Stomach (tissue), 4 donors: ENCODE data around the gene FAM227B.

ENCODE experiments used
- CTCF ChIP-seq, 7 experiments: fragments of 450-650 bp in 4 of 7; fragments of 200-600 bp in 3 of 7; sonication (generic) in 3 of 7; IDR thresholded peaks; one replicate each; pipeline ENCODE4 v1.5.1; 2016 to 2019; ENCODE audit warnings: antibody characterized with exemption in 7 of 7, control low read depth in 2 of 7, mild to moderate bottlenecking in 1 of 7
- EP300 ChIP-seq: sonication (generic); formaldehyde crosslinking; IDR thresholded peaks from one replicate; pipeline ENCODE4 v1.6.1; 2017; ENCODE audit warnings: antibody characterized with exemption
- POLR2A ChIP-seq, 4 donors: fragments of 450-650 bp; IDR thresholded peaks; one replicate each; pipeline ENCODE4 v1.6.1; 2016; ENCODE audit warnings: antibody characterized with exemption in 4 of 4, control low read depth in 2 of 4, mild to moderate bottlenecking in 1 of 4, moderate library complexity in 1 of 4
- POLR2AphosphoS5 ChIP-seq, 3 donors: sonication (generic); formaldehyde crosslinking; IDR thresholded peaks; one replicate each; pipeline ENCODE4 v1.6.1; 2016; ENCODE audit warnings: antibody characterized with exemption in 3 of 3

- no peak for TF ChIP-seq CTCF (IDR thresholded peaks at IDR 0.05)
- TF ChIP-seq EP300 = no peak
- no peak for TF ChIP-seq POLR2AphosphoS5 (IDR thresholded peaks at IDR 0.05)
- no peak for TF ChIP-seq POLR2A (IDR thresholded peaks at IDR 0.05)
These were observed 326.7 kb downstream of the FAM227B start for GRCh38 chr15:49293941-49294340.
